ENCODE measurements around the gene EHHADH. TPM values are rescaled to one million over a fixed set of nuclear protein-coding genes. Genes with fewer than 3 reads are reported as not detected.
"Not testable (repeated sequence)": the region's sequence is repeated elsewhere in the genome, so short reads cannot be mapped to it uniquely, and the experiment has no call there.

The EHHADH gene
- polyA plus RNA-seq (2014; cell fraction: cytosol; rRNA removed) = 3.0 and 3.1 TPM in 2 replicates
- 3.7 and 6.5 TPM in 2 replicates for polyA plus RNA-seq (2014; cell fraction: nucleus; rRNA removed)

GRCh38 chr3:185253645-185254410, at the start of gene EHHADH:
EHHADH (minus strand) TSS chr3:185254049; CDS start chr3:185254022, 27 bp downstream.
- DNase-seq (ENCODE audit: low spot score) = peak; percentile 65

GRCh38 chr3:185299918-185300426, 46.1 kb upstream of the EHHADH start:
- DNase-seq (ENCODE audit: low spot score) = not testable (repeated sequence)

- no peak for DNase-seq (ENCODE audit: low spot score)
These were observed 44.0 kb upstream of the EHHADH start for GRCh38 chr3:185297867-185298266.

- no peak for DNase-seq (ENCODE audit: low spot score)
These were observed 38.4 kb upstream of the EHHADH start for GRCh38 chr3:185292238-185292637.

GRCh38 chr3:185290266-185290665, 36.4 kb upstream of the EHHADH start:
- no peak for DNase-seq (ENCODE audit: low spot score)

GRCh38 chr3:185283374-185283935, 29.6 kb upstream of the EHHADH start:
- DNase-seq (ENCODE audit: low spot score) = no peak

GRCh38 chr3:185282696-185283373, 29.0 kb upstream of the EHHADH start:
- peak; percentile 95 for DNase-seq (ENCODE audit: low spot score)

- DNase-seq (ENCODE audit: low spot score) = peak; percentile 65
These were observed 26.9 kb upstream of the EHHADH start for GRCh38 chr3:185280572-185281365.

- peak; percentile 36 for DNase-seq (ENCODE audit: low spot score)
These were observed 25.8 kb upstream of the EHHADH start for GRCh38 chr3:185279587-185280138.

GRCh38 chr3:185276415-185276814, 22.6 kb upstream of the EHHADH start:
- no peak for DNase-seq (ENCODE audit: low spot score)

GRCh38 chr3:185272033-185272432, 18.2 kb upstream of the EHHADH start:
- DNase-seq (ENCODE audit: low spot score) = no peak

GRCh38 chr3:185270956-185271332, 17.1 kb upstream of the EHHADH start:
- DNase-seq (ENCODE audit: low spot score) = no peak

- peak; percentile 72 for DNase-seq (ENCODE audit: low spot score)
These were observed 16.6 kb upstream of the EHHADH start for GRCh38 chr3:185270262-185270955.

GRCh38 chr3:185268194-185268962, 14.5 kb upstream of the EHHADH start:
- no peak for DNase-seq (ENCODE audit: low spot score)

- no peak for DNase-seq (ENCODE audit: low spot score)
These were observed 13.3 kb upstream of the EHHADH start for GRCh38 chr3:185267193-185267592.

GRCh38 chr3:185264849-185265553, 11.2 kb upstream of the EHHADH start:
- no peak for DNase-seq (ENCODE audit: low spot score)

- DNase-seq (ENCODE audit: low spot score) = no peak
These were observed 9.6 kb upstream of the EHHADH start for GRCh38 chr3:185263423-185263822.

- DNase-seq (ENCODE audit: low spot score) = no peak
These were observed 3.5 kb upstream of the EHHADH start for GRCh38 chr3:185257334-185257733.

- no peak for DNase-seq (ENCODE audit: low spot score)
These were observed 950 bp upstream of the EHHADH start for GRCh38 chr3:185254799-185255198.
